ENCODE measurements around the gene GPR62. TPM values are rescaled to one million over a fixed set of nuclear protein-coding genes. Genes with fewer than 3 reads are reported as not detected.
A peak's percentile ranks its signal among the peaks of the same experiment; 100 is the strongest.

GPR62 gene
- total RNA-seq, 1 experiment from 2014 or later, result not detected

DNA sequence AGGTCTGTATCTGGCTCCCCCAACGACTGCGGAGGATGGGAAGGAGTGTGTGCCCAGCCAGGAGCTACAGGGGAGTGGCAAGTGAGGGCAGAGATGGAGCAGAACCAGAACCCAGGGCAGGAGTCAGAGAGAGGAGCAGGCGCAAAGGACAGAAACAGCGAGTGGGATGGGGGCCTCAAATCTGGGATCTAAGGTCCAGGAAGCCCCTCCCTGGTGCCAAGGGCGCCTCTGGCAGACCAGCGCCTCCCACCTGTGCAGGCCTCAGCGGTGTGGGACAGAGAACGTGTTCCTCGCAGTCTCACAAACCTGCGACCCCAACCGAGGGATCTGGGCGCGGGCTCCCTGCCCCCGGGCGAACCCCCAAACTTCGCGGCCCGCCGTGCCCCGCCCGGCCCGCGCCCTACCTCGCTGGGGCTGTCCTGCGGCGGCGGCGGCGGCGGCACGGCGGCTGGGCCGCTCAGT, 11.8 kb downstream of the GPR62 start:
- peak overlapping the region; percentile 80 for H3K4me2 ChIP-seq
- H3K36me3 ChIP-seq (ENCODE audit: low read depth), result no peaks in the 10 kb centered on the region
- no TSS peak for BruUV-seq (replicated peaks)
- no peaks in the 10 kb centered on the region for H4K20me1 ChIP-seq (ENCODE audit: insufficient read depth)
- H3K4me3 ChIP-seq, result peak overlapping the region; percentile 56; the same call in 1 of the 2 replicates
- H3K9me2 ChIP-seq (ENCODE audit: insufficient read depth), result no peaks in the 10 kb centered on the region
- DNase-seq, result no peak
- CTCF ChIA-PET, result interaction anchor here (0.6 kb wide), 2 partner anchors 311 to 380 kb away, joined by 3 to 7 read pairs; no protein-coding TSS in a partner anchor
- 0 out of 2 replicates have a peak overlapping the region, but pooled peaks have one; percentile 22 for H2AFZ ChIP-seq
- H3K9me3 ChIP-seq (ENCODE audit: insufficient read depth, low read depth), result no peaks in the 10 kb centered on the region
- peaks cover 23% of the 10 kb centered on the region for H3F3A ChIP-seq (ENCODE audit: insufficient read depth, low read depth)
- intact Hi-C loops (cut with micrococcal nuclease; ENCODE audit: unreplicated experiment), result no loop called here
- no peak for TF ChIP-seq EZH2 (IDR thresholded peaks at IDR 0.05; ENCODE audit: low read depth)
- TF ChIP-seq, protein P1, sequence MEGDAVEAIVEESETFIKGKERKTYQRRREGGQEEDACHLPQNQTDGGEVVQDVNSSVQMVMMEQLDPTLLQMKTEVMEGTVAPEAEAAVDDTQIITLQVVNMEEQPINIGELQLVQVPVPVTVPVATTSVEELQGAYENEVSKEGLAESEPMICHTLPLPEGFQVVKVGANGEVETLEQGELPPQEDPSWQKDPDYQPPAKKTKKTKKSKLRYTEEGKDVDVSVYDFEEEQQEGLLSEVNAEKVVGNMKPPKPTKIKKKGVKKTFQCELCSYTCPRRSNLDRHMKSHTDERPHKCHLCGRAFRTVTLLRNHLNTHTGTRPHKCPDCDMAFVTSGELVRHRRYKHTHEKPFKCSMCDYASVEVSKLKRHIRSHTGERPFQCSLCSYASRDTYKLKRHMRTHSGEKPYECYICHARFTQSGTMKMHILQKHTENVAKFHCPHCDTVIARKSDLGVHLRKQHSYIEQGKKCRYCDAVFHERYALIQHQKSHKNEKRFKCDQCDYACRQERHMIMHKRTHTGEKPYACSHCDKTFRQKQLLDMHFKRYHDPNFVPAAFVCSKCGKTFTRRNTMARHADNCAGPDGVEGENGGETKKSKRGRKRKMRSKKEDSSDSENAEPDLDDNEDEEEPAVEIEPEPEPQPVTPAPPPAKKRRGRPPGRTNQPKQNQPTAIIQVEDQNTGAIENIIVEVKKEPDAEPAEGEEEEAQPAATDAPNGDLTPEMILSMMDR (conservative IDR thresholded peaks at IDR 0.05), result no peak
- peaks cover 4% of the 10 kb centered on the region; the same call in 1 of the 2 replicates for H3K4me1 ChIP-seq (replicated peaks; ENCODE audit: insufficient read depth)
- H3K79me2 ChIP-seq (ENCODE audit: low read depth), result no peaks in the 10 kb centered on the region; the same call in 1 of the 2 replicates
- H3K27me3 ChIP-seq (ENCODE audit: insufficient read depth, low read depth), result no peaks in the 10 kb centered on the region
- no peak overlapping the region for H3K27ac ChIP-seq
- POLR2A ChIA-PET (ENCODE audit: unreplicated experiment), result interaction anchor here (0.6 kb wide), 1 partner anchor 25 kb away, joined by 5 read pairs; no protein-coding TSS in a partner anchor

GRCh38 chr3:51967384-51968169, 12.4 kb downstream of the GPR62 start, which contains the start of gene PCBP4:
Gene PCBP4 (minus strand): TSS chr3:51967454. CDS start chr3:51961240, 6,214 bp downstream.
- intact Hi-C loops (cut with micrococcal nuclease; ENCODE audit: unreplicated experiment), result no loop called here
- no peak for TF ChIP-seq EZH2 (IDR thresholded peaks at IDR 0.05; ENCODE audit: low read depth)
- TF ChIP-seq, protein P1 (conservative IDR thresholded peaks at IDR 0.05), result no peak
- CTCF ChIA-PET, result interaction anchor here (0.6 kb wide), 2 partner anchors 310 to 379 kb away, joined by 3 to 7 read pairs; no protein-coding TSS in a partner anchor
- no peaks in the 10 kb centered on the region for H3K27me3 ChIP-seq (ENCODE audit: insufficient read depth, low read depth)
- peaks cover 28% of the 10 kb centered on the region for H3F3A ChIP-seq (ENCODE audit: insufficient read depth, low read depth)
- no peak within 1 kb of the TSS for H3K27ac ChIP-seq
- peak within 1 kb of the TSS; percentile 57; the same call in 1 of the 2 replicates for H3K4me3 ChIP-seq
- no peaks in the 10 kb centered on the region for H3K9me3 ChIP-seq (ENCODE audit: insufficient read depth, low read depth)
- no peaks in the 10 kb centered on the region for H3K9me2 ChIP-seq (ENCODE audit: insufficient read depth)
- H3K79me2 ChIP-seq (ENCODE audit: low read depth), result peaks cover 3% of the 10 kb centered on the region; the same call in 1 of the 2 replicates
- 0 out of 2 replicates have a peak within 1 kb of the TSS, but pooled peaks have one; percentile 22 for H2AFZ ChIP-seq
- peaks cover 4% of the 10 kb centered on the region; the same call in 1 of the 2 replicates for H3K4me1 ChIP-seq (replicated peaks; ENCODE audit: insufficient read depth)
- BruUV-seq (replicated peaks), result TSS peak; percentile 59
- POLR2A ChIA-PET (ENCODE audit: unreplicated experiment), result interaction anchor here (0.6 kb wide), 2 partner anchors 9 to 24 kb away, joined by 3 to 5 read pairs; no protein-coding TSS in a partner anchor
- H3K4me2 ChIP-seq, result peak within 1 kb of the TSS; percentile 88
- peak in 1 of 2 experiments; percentile 62 for DNase-seq
- no peaks in the 10 kb centered on the region for H3K36me3 ChIP-seq (ENCODE audit: low read depth)
- no peaks in the 10 kb centered on the region for H4K20me1 ChIP-seq (ENCODE audit: insufficient read depth)

GRCh38 chr3:51968170-51968775, 13.1 kb downstream of the GPR62 start:
- H3K27me3 ChIP-seq (ENCODE audit: insufficient read depth, low read depth), result no peaks in the 10 kb centered on the region
- BruUV-seq (replicated peaks), result no TSS peak
- intact Hi-C loops (cut with micrococcal nuclease; ENCODE audit: unreplicated experiment), result no loop called here
- H2AFZ ChIP-seq, result no peak overlapping the region
- TF ChIP-seq, protein P1 (conservative IDR thresholded peaks at IDR 0.05), result no peak
- TF ChIP-seq EZH2 (IDR thresholded peaks at IDR 0.05; ENCODE audit: low read depth), result no peak
- H3K27ac ChIP-seq, result no peak overlapping the region
- H3K79me2 ChIP-seq (ENCODE audit: low read depth), result peaks cover 9% of the 10 kb centered on the region; the same call in 1 of the 2 replicates
- H4K20me1 ChIP-seq (ENCODE audit: insufficient read depth), result no peaks in the 10 kb centered on the region
- peaks cover 28% of the 10 kb centered on the region for H3F3A ChIP-seq (ENCODE audit: insufficient read depth, low read depth)
- no peaks in the 10 kb centered on the region for H3K9me3 ChIP-seq (ENCODE audit: insufficient read depth, low read depth)
- peak overlapping the region; percentile 88 for H3K4me2 ChIP-seq
- POLR2A ChIA-PET (ENCODE audit: unreplicated experiment), result interaction anchor here (0.6 to 0.7 kb wide), 2 partner anchors 39 to 81 kb away, joined by 5 to 8 read pairs; no protein-coding TSS in a partner anchor
- no peak for DNase-seq
- peak overlapping the region; percentile 57; the same call in 1 of the 2 replicates for H3K4me3 ChIP-seq
- peaks cover 4% of the 10 kb centered on the region; the same call in 1 of the 2 replicates for H3K4me1 ChIP-seq (replicated peaks; ENCODE audit: insufficient read depth)
- CTCF ChIA-PET, result no interaction called here
- no peaks in the 10 kb centered on the region for H3K36me3 ChIP-seq (ENCODE audit: low read depth)
- no peaks in the 10 kb centered on the region for H3K9me2 ChIP-seq (ENCODE audit: insufficient read depth)
